ENCODE data around the gene SEC24D. TPM values are rescaled to one million over a fixed set of nuclear protein-coding genes. Genes with fewer than 3 reads are reported as not detected.

The SEC24D gene
- 10 to 100 TPM; 33.5 to 86.7 (median 50.3) TPM for total RNA-seq

GRCh38 chr4:118835571-118836300, at the start of gene SEC24D:
SEC24D (minus strand) TSS chr4:118836126; CDS start chr4:118833696, 2,430 bp downstream.
- H3K27ac ChIP-seq = peak within 1 kb of the TSS; percentile 87 to 98 (median 91)
- H3K27me3 ChIP-seq = no peaks in the 10 kb centered on the region
- 0 to 1% methylated on average over 31 to 60 of the region's 69 CpGs for WGBS, 2 donors
- peak within 1 kb of the TSS; percentile 67 to 90 (median 83) for H3K4me3 ChIP-seq
- TF ChIP-seq POLR2A (IDR thresholded peaks at IDR 0.05) (peak in 3 of 4 donors; percentile 73 to 91 (median 77)), EP300 (IDR thresholded peaks at IDR 0.05) (no peak), POLR2AphosphoS5 (IDR thresholded peaks at IDR 0.05) (peak in 1 of 2 donors; percentile 81), CTCF (IDR thresholded peaks at IDR 0.05) (peak in 3 of 6 experiments; percentile 8 to 36 (median 17))
- DNase-seq = peak; percentile 91 to 98
- no peaks in the 10 kb centered on the region for H3K9me3 ChIP-seq
- H3K36me3 ChIP-seq = peaks cover 0 to 26% (median 6%) of the 10 kb centered on the region in 4 donors
- peaks cover 10 to 33% (median 15%) of the 10 kb centered on the region in 4 donors for H3K4me1 ChIP-seq
- peak; percentile 90 to 97 for ATAC-seq (ENCODE audit: low FRiP score in 2 of 2)

- H3K27me3 ChIP-seq = no peaks in the 10 kb centered on the region
- no peak overlapping the region for H3K4me3 ChIP-seq
- H3K27ac ChIP-seq = no peak overlapping the region
- no peak for TF ChIP-seq CTCF (IDR thresholded peaks at IDR 0.05)
- TF ChIP-seq POLR2A (IDR thresholded peaks at IDR 0.05) = no peak
- no peak for TF ChIP-seq EP300 (IDR thresholded peaks at IDR 0.05)
- TF ChIP-seq POLR2AphosphoS5 (IDR thresholded peaks at IDR 0.05) = no peak
- ATAC-seq (ENCODE audit: low FRiP score in 2 of 2) (no peak), DNase-seq (no peak)
- H3K36me3 ChIP-seq = no peaks in the 10 kb centered on the region
- WGBS, 2 donors = 84 to 95% methylated on average over 3 of the region's 3 CpGs
- H3K4me1 ChIP-seq = peaks cover 6 to 13% (median 8%) of the 10 kb centered on the region in 4 donors
- no peaks in the 10 kb centered on the region for H3K9me3 ChIP-seq
These were observed 48.8 kb upstream of the SEC24D start for GRCh38 chr4:118884716-118885115.

- Histone ChIP-seq H3K9me3 (no peaks in the 10 kb centered on the region), H3K36me3 (no peaks in the 10 kb centered on the region), H3K27ac (no peak overlapping the region), H3K4me1 (peaks cover 2 to 7% (median 5%) of the 10 kb centered on the region in 4 donors), H3K4me3 (no peak overlapping the region), H3K27me3 (no peaks in the 10 kb centered on the region)
- DNase-seq (no peak), ATAC-seq (ENCODE audit: low FRiP score in 2 of 2) (no peak)
- TF ChIP-seq POLR2AphosphoS5 (IDR thresholded peaks at IDR 0.05) (no peak), CTCF (IDR thresholded peaks at IDR 0.05) (no peak), POLR2A (IDR thresholded peaks at IDR 0.05) (no peak), EP300 (IDR thresholded peaks at IDR 0.05) (no peak)
- 50 to 67% methylated on average over 1 of the region's 1 CpG for WGBS, 2 donors
These were observed 47.9 kb upstream of the SEC24D start for GRCh38 chr4:118883861-118884260.

GRCh38 chr4:118881512-118882146, 45.7 kb upstream of the SEC24D start:
- H3K4me3 ChIP-seq = no peak overlapping the region
- H3K4me1 ChIP-seq = no peaks in the 10 kb centered on the region
- DNase-seq (no peak), ATAC-seq (ENCODE audit: low FRiP score in 2 of 2) (no peak)
- H3K9me3 ChIP-seq = no peaks in the 10 kb centered on the region
- no peak overlapping the region for H3K27ac ChIP-seq
- no peaks in the 10 kb centered on the region for H3K36me3 ChIP-seq
- 81 to 86% methylated on average over 12 of the region's 12 CpGs for WGBS, 2 donors
- TF ChIP-seq POLR2AphosphoS5 (IDR thresholded peaks at IDR 0.05) = no peak
- TF ChIP-seq EP300 (IDR thresholded peaks at IDR 0.05) = no peak
- no peak for TF ChIP-seq POLR2A (IDR thresholded peaks at IDR 0.05)
- TF ChIP-seq CTCF (IDR thresholded peaks at IDR 0.05) = no peak
- no peaks in the 10 kb centered on the region for H3K27me3 ChIP-seq
